Measurements from ENCODE around the gene GPC6. TPM values are rescaled to one million over a fixed set of nuclear protein-coding genes. Genes with fewer than 3 reads are reported as not detected.

The GPC6 gene
- total RNA-seq, 1 donor from 2014 or later = 16.1 TPM

DNA sequence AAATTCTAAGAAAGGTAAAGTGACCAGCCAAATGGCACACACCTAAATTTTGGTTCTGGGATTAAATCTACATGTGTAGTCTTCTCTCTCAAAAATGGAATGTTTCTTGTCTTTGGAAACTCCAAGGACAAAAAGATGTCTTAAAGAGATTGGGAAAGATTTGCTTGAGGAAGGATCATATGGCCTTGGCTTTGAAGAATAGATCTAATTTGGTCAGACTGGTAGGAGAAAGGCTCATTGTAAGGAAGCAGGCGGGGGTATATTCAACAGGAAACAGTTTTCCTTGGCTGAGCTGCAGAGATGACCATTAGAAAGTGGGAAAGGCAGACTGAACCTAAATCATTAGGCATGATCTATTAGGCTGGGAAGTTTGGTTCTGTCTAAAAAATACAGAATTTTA lies 887.6 kb downstream of the GPC6 start:
- DNase-seq (ENCODE audit: low spot score) = no peak
- Mint-ChIP-seq H3K4me3 (ENCODE audit: unreplicated experiment) (no peak overlapping the region), H3K9me3 (ENCODE audit: unreplicated experiment) (no peaks in the 10 kb centered on the region), H3K4me1 (ENCODE audit: unreplicated experiment) (peaks cover 15% of the 10 kb centered on the region), H3K27me3 (ENCODE audit: unreplicated experiment) (no peaks in the 10 kb centered on the region), H3K36me3 (ENCODE audit: low read depth, unreplicated experiment) (no peaks in the 10 kb centered on the region), H3K27ac (ENCODE audit: unreplicated experiment) (no peak overlapping the region)
- TF ChIP-seq, protein P1, sequence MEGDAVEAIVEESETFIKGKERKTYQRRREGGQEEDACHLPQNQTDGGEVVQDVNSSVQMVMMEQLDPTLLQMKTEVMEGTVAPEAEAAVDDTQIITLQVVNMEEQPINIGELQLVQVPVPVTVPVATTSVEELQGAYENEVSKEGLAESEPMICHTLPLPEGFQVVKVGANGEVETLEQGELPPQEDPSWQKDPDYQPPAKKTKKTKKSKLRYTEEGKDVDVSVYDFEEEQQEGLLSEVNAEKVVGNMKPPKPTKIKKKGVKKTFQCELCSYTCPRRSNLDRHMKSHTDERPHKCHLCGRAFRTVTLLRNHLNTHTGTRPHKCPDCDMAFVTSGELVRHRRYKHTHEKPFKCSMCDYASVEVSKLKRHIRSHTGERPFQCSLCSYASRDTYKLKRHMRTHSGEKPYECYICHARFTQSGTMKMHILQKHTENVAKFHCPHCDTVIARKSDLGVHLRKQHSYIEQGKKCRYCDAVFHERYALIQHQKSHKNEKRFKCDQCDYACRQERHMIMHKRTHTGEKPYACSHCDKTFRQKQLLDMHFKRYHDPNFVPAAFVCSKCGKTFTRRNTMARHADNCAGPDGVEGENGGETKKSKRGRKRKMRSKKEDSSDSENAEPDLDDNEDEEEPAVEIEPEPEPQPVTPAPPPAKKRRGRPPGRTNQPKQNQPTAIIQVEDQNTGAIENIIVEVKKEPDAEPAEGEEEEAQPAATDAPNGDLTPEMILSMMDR (IDR thresholded peaks at IDR 0.05; ENCODE audit: unreplicated experiment) = no peak

- Mint-ChIP-seq H3K27ac (ENCODE audit: unreplicated experiment) (no peak overlapping the region), H3K4me3 (ENCODE audit: unreplicated experiment) (no peak overlapping the region), H3K27me3 (ENCODE audit: unreplicated experiment) (no peaks in the 10 kb centered on the region), H3K36me3 (ENCODE audit: low read depth, unreplicated experiment) (no peaks in the 10 kb centered on the region), H3K9me3 (ENCODE audit: unreplicated experiment) (no peaks in the 10 kb centered on the region), H3K4me1 (ENCODE audit: unreplicated experiment) (peaks cover 15% of the 10 kb centered on the region)
- no peak for DNase-seq (ENCODE audit: low spot score)
- TF ChIP-seq, protein P1 (IDR thresholded peaks at IDR 0.05; ENCODE audit: unreplicated experiment) = no peak
Measured at GRCh38 chr13:94115054-94115453, 888.4 kb downstream of the GPC6 start.

DNA sequence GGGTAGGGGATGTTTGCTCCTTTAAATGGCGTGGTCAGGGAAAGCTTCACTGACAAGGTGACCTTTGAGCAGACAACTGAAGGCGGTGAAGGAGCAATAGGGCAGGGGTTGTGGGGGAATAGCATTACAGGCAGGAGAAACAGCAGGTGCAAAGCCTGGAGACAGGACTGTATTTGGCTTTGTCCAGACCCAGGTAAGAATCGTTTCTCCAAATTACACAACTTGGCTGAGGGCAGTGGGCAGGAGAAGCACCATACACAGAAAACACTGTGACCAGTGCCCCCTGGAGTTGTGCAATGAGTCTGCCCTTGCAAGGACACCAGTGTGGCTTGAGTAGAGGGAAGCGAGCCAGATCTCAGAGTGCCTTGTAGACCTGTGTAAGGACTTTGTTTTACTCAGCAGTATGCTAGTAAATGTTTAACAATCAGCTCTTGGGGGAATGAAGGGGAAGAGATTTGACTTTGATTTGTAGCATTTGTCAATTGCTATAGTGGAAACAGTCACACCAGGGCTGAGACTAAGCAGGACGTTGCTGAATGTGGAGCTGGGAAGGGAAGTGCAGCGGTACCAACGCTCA lies 892.8 kb downstream of the GPC6 start:
- no peaks in the 10 kb centered on the region for H3K27me3 Mint-ChIP-seq (ENCODE audit: unreplicated experiment)
- no peak overlapping the region for H3K27ac Mint-ChIP-seq (ENCODE audit: unreplicated experiment)
- TF ChIP-seq, protein P1 (IDR thresholded peaks at IDR 0.05; ENCODE audit: unreplicated experiment) = no peak
- H3K36me3 Mint-ChIP-seq (ENCODE audit: low read depth, unreplicated experiment) = no peaks in the 10 kb centered on the region
- no peak overlapping the region for H3K4me3 Mint-ChIP-seq (ENCODE audit: unreplicated experiment)
- no peaks in the 10 kb centered on the region for H3K9me3 Mint-ChIP-seq (ENCODE audit: unreplicated experiment)
- H3K4me1 Mint-ChIP-seq (ENCODE audit: unreplicated experiment) = peaks cover 8% of the 10 kb centered on the region
- no peak for DNase-seq (ENCODE audit: low spot score)

DNA sequence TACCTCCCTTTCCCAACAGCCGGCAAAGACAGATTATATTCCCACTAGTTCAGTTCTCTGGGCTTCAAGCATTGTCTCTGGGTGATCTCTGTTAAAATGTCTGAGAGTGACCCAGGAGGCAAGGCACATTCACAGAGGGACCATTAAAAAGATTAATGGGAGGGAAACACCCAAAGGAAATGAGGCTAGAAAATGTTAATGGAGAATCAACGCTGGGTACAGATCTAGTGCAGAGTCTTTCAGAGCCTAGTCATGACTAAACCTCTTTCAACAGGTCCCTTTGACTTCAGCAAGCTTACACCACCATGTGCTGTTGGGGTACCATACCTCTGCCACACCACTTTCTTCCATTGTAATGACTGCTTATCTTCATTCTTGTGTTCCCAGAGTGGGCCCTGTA lies 894.3 kb downstream of the GPC6 start:
- H3K9me3 Mint-ChIP-seq (ENCODE audit: unreplicated experiment) = no peaks in the 10 kb centered on the region
- no peak overlapping the region for H3K27ac Mint-ChIP-seq (ENCODE audit: unreplicated experiment)
- no peaks in the 10 kb centered on the region for H3K36me3 Mint-ChIP-seq (ENCODE audit: low read depth, unreplicated experiment)
- TF ChIP-seq, protein P1 (IDR thresholded peaks at IDR 0.05; ENCODE audit: unreplicated experiment) = no peak
- no peak overlapping the region for H3K4me3 Mint-ChIP-seq (ENCODE audit: unreplicated experiment)
- DNase-seq (ENCODE audit: low spot score) = no peak
- no peaks in the 10 kb centered on the region for H3K27me3 Mint-ChIP-seq (ENCODE audit: unreplicated experiment)
- peaks cover 7% of the 10 kb centered on the region for H3K4me1 Mint-ChIP-seq (ENCODE audit: unreplicated experiment)

DNA sequence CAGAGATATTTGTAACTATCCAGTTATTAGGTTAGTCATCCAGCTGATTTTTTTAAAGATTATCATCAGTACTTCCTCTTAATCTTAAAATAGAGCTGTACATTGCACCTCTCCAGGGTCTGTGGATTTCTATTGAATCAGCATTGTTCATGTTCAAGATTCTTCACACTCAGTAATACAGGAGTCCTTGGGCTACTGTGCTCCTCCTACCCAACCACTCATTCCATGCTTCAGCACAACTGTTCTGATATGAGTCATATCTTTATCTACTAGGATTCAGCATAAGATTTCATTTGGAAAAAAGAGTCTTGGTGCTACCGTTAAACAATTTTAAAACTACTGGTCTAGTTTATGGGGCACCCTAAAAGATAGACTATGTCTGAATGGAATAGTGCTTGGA lies 895.1 kb downstream of the GPC6 start:
- Mint-ChIP-seq H3K4me1 (ENCODE audit: unreplicated experiment) (peaks cover 7% of the 10 kb centered on the region), H3K27ac (ENCODE audit: unreplicated experiment) (no peak overlapping the region), H3K9me3 (ENCODE audit: unreplicated experiment) (no peaks in the 10 kb centered on the region), H3K4me3 (ENCODE audit: unreplicated experiment) (no peak overlapping the region), H3K36me3 (ENCODE audit: low read depth, unreplicated experiment) (no peaks in the 10 kb centered on the region), H3K27me3 (ENCODE audit: unreplicated experiment) (no peaks in the 10 kb centered on the region)
- TF ChIP-seq, protein P1 (IDR thresholded peaks at IDR 0.05; ENCODE audit: unreplicated experiment) = no peak
- no peak for DNase-seq (ENCODE audit: low spot score)

Data from endothelial cell (in vitro differentiated cells).